Hepatic stellate cell (primary cell): Measurements from ENCODE around the gene LGALS9.

Source experiments
- DNase-seq: peaks from one replicate; pipeline ENCODE4 v3.0.0; 2011; ENCODE audit warnings: low spot score

Gene LGALS9

DNA sequence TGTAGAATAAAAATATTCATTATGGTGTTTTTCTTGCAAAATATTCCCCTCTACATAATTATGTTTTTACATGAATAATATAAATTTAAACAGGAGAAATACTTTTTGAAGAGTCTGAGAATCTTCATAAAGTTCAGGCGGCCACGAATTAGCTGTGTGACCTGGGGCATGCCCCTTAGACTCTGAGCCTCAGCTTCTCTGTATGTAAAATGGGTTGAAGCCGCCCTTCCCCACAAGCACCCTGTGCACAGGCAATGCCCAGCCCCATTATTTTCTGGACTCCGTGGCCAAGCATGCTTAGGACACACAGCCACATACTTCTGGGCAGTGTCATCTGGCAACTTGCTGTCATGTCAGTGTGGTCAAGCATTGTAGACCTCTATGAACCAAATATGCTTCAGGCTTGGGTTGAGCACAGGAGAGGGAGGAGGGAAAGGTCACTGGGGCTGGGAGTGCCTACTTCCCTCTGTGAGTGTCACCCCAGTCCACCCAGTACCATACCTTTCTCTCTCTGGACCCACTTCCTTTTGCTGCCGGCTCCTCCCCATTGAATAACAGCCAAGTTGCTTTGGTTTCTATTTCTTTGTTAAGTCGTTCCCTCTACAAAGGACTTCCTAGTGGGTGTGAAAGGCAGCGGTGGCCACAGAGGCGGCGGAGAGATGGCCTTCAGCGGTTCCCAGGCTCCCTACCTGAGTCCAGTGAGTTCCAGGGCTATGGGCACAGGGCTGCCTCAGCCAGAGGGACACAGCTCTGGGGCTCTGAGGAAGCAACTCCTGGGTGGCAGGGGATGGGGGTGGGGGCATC is at the start of gene LGALS9:
Gene LGALS9 (plus strand): TSS at position 582 of the 804 bp plus-strand sequence. CDS start 78 bp downstream, at position 660.
- DNase-seq: peak; percentile 48

DNA sequence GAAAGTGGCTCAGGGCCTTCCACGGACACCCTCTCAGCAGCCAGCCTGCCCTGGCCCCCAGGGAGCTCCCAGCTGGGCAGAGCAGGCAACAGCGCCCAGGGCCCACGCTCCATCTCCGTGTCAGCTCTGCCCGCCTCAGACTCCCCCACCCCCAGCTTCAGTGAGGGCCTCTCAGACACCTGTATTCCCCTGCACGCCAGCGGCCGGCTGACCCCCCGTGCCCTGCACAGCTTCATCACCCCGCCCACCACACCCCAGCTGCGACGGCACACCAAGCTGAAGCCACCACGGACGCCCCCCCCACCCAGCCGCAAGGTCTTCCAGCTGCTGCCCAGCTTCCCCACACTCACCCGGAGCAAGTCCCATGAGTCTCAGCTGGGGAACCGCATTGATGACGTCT is 48.3 kb upstream of the LGALS9 start:
- DNase-seq: no peak

DNA sequence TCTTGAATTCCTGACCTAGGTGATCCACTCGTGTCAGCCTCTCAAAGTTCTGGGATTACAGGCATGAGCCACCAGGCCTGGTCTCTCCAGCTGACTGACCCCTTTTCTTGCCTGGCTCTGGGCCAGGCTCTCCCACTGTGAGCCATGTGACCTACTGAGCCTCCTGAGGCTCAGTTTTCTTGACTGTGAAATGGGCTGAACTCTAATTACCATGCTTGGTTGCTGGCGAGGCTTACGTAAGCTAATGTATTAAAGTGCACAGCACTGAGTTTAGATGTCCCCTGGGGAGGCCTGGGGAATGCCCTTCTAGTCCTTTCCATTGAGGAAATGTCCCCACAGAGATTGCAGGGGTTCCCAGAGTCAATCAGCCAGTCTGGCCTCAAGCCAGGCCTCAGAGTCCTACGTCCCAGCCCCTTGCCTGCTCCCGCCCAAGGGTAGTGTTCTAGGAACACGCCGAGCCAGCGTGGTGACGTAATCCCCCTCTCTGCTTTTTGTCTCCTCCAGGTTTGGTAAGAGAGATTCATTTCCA is 45.8 kb upstream of the LGALS9 start:
- no peak for DNase-seq

DNA sequence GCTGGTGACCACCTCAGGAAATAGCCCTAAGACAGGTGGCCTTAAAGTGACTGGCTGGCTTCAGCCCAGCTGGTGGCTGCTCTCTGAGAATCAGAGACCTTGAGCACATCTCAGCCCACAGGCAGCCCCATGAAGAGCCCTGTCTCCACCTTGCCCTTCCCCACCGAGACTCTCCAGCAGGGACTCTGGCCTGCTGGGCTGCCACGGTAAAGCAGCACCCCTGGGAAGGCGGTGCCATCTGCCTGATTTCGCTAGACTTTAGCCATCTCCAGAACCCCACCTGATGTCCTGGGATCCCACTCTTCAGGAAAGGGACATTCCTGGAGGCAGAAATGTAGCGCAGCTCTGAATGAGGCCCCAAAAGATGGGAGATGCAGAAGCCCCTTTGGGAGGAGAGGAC is 45.2 kb upstream of the LGALS9 start:
- DNase-seq: no peak

DNA sequence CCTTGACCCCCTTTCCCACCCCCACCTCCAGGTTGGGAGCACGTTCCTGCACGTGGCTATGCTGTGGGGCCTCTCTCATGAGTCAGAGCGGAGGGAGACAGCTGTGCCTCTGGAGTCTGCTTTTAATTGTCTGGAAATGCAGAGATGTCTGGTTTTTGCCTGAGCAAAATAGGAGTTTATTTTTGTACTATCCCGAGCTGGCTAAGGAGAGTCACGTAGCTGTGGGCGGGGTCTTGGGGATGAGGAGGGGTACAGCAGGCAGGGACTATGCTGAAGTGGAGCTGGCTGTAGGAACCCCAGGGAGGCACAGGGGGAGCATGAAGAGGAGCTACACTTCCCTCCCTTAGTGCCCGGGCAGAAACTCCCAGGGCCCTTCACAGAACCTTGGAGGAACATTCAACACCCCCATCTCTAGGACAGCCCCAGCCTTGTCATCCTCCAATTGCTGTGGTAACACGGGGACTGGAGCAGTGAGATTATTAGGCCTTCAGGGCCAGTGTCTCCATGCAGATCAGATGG is 44.7 kb upstream of the LGALS9 start:
- DNase-seq: peak; percentile 84

DNA sequence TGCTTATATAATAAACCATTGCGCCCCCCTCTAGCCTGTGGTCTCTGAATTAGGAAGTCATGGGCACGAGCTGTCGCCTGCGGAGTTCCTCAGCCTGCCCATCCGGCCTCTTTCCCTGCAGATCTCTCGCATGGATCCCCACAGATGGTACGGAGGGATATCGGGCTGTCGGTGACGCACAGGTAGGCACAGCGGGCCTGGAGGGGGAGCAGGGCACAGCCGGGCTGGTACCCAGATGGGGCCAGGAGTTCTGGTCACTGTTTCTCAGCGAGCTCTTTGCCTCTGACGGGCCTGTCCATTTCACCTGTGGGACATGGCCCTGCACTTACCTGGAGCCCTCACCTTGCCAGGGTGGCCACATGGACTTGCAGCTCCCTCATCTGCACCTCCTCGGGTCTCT is 42.6 kb upstream of the LGALS9 start:
- DNase-seq: no peak

DNA sequence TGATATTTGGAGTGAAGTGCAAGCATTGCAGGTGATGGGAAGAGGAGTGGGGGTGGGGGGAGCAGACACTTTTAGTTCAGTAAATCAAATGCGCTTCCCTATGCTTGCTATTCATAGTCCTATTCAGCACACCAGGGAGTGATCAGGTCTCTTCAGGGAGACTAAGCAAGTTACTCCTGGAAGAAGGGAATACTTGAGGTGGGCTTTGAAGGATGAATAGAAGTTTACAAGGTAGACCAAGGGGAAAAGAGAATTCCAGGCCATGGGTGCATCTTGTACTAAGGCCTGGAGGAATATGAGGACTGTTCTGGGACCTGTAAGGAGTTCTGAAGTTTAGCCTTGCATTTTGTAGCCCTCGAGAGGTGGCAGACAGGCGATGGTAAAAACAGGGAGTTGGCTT is 40.1 kb upstream of the LGALS9 start:
- no peak for DNase-seq

DNA sequence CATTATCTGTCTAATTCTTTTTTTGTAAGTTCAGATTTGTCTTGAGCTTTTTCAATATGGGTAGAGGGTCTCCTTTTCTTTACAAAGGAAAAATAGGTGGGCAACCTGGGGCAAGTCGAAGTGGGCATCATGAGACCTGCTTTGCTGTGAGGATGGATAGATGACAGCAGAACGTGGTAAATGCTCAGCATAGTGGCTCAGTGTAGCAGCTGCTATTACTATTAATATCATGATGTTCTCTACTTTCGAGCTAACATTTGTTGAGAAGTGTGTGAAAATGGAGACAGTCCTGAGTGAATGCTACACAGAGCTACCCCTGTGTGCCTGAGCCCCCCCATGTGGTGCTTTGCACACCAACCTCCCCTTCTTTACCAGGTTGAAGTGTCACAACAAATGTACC is 39.0 kb upstream of the LGALS9 start:
- DNase-seq: no peak

DNA sequence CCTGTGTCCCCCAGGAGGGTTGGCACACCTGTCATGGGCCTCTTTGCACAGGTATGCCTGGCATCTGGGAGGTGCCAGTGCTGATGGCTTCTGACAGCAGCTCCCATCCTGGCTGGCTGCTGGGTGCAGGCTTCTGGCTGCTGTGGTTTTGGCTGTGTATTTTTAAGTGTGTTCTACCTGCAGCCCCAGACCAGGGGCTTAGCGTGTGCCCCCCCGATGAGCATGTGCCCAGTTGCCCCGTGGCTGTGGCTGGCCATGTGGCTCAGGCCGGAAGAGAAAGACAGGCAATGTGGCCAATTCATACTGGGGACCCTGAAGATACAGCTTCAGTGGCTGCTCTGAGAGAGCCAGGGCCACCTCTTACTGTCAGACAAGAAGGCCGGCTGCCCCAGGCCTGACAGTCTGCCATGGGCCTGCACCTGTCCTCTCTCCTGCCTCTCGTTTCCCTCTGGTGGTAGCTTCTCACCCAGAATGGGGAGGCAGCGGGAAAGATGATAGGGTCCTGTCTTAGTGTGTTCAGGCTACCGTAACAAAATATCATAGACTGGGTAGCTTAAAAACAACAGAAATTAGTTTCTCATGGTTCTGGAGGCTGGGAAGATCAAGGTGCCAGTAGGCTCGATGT is 37.6 kb upstream of the LGALS9 start:
- no peak for DNase-seq

DNA sequence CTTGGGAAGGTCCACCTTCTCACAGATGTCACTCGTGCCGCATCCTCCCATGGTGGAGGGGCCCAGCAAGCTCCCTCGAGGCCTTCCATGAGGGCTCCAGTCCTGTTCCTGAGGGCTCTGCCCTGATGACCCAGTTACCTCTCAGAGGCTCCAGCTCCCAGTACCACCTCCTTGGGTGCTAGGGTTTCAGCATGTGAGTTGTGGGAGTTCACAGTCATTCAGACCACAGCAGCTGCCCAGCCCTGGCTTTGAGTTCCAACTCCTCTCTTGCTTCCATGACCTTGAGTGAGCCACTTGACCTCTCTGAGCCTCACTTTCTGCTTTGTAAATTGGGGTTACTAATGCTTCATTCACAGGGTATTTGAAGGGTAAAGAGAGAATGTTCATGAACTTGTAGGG is 37.1 kb upstream of the LGALS9 start:
- DNase-seq: no peak

DNA sequence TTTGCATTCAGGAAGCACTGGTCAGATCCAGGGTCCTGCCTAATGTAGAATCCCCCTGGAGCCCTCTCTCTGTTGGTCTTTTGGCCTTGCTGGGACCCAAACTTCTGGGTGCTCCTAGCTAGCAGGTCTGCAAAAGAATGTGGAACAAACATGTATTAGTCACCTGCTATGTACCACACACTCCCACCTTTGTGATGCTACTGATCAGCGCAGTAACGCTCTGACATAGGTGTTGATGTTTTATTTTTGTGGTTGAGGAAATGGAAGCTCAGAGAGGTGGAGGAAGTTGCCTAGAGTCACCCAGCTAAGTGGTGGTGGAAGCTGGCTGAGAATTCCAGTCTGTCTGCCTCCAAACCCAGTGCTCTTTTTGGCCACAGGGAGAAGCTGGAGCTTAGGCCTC is 35.8 kb upstream of the LGALS9 start:
- DNase-seq: no peak

DNA sequence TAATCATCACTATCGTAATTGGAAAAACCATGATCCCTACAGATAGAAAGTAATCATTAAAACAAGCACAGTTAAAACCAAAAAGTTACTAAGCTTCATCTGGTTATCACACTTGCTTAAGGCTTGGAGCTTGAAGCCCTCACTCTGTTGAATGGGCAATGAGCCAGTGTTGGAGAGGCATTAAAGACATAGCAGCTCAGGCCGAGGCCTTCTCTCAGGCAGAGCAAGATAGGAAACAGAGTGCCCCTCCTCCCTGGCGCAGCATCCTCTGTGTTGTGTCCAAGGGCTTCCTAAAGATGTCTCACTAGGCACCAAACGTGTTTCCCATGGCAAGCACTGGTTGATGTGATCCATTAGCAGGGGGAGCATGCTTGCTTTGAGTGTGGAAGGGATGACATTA is 34.9 kb upstream of the LGALS9 start:
- no peak for DNase-seq

DNA sequence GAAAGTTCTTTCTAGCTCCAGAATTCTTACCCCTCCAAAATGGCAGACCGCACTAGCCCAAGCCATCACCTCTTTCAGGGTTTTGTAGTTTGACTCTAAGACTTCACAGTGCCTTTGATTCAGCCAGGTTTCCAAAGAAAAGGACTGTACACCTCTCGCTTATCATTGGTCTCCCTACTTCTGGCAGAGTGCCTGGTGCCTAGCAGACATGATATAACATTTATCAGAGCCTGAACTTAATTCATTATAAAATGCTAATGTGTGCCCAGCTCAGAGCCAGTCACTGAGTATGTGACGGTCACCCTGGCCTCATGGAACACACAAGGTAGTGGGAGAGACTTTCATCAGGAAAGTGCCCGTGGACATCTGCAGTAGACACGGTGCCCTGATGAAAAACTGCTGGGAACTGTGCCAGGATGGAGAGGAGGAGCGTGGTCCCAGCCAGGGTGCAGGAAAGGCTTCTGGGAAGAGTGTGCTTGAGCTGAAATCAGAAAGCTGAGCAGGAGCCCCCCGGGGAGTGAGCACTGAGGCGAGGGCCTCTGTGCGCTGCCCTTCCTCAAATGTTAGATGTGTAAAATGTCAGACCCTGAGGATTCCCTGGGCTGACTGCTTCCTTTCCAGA is 34.3 kb upstream of the LGALS9 start:
- DNase-seq: no peak

DNA sequence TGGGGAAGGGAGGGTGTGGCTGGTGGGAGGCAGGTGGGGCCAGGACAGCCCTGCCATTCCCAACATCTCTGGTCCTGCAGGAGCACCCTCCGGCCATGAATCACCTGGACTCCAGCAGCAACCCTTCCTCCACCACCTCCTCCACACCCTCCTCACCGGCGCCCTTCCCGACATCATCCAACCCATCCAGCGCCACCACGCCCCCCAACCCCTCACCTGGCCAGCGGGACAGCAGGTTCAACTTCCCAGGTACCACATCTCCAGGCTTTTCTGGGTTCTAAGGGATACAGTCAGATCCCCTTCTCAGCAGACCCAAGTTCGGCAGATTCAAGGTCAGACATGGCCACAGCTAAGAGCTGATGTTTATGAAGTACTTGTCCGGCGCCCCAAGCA is 33.8 kb upstream of the LGALS9 start:
- DNase-seq: no peak

DNA sequence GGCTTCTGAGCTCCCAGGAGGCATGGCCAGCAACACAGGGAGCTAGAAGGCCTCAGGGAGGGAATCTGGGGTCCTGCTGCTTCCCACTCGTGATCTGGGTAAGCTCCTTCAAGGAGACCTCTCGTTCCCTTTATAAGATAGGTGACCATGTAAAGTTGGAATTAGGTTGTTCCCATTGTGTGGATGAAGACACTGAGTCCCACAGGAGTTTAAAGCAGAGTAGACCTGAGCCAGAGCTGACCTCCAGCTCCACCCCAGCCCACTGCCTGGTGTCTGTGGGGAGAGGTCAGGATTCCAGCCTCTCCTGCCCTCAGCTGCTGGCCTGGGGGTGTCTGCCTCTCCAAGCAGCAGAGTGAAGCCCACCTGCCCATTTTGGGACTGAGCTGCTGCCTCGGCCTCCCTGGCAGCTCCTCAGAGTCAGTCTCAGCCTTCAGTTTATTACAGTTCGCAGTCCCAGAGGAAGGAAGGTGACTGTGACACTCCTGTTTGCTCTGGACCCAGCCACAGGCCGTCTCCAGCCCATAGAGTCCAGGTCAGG is 33.1 kb upstream of the LGALS9 start:
- no peak for DNase-seq

DNA sequence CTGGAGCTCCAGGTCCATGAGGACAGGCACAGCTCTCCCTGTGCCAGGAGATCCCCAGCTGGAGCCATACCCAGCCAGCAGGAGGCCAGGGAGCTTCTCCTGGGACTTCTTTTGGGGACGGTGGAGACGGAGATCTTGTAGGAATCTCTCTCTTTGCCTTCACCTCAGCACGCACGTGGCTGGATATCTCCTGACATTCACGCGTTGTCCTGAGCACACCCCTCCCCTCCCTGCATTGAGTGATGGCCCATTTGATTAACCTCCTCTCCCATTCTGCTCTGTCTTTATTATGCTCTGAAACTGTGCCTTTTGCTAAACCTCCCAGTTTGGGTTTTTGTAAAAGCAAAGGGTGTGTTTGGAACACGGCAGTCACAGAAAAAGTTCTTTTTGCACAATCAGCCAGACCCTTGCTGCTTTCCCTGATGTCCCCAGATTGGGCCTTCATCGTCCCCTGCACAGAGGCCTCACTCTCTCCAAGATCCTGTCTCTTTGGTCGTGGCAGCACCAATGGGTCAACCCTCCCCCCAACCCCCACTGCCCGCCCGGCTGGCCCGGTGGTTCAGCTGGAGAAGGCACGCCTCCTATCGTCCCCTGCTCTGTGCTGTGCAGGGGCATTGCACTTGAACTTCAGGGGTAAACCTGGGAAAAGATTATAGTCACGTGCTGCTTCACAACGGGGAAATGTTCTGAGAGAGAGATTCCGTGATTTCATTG is 32.5 kb upstream of the LGALS9 start:
- DNase-seq: no peak

DNA sequence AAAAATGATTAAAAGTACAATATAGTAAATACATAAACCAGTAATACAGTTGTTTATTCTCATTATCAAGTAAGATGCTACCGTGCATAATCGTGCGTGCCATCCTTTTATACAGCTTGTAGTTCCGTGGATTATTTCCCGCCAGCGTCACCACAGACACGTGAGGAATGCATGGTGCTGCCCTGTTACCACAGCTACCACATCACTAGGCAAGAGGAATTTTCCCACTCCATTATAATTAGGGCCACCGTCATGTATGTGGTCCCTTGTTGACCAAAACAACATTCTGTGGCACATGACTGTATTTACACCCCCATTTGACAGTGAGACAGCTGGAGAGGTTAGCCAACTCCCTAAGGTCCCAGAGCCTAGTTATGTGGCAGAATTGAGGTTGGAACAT is 30.5 kb upstream of the LGALS9 start:
- no peak for DNase-seq

DNA sequence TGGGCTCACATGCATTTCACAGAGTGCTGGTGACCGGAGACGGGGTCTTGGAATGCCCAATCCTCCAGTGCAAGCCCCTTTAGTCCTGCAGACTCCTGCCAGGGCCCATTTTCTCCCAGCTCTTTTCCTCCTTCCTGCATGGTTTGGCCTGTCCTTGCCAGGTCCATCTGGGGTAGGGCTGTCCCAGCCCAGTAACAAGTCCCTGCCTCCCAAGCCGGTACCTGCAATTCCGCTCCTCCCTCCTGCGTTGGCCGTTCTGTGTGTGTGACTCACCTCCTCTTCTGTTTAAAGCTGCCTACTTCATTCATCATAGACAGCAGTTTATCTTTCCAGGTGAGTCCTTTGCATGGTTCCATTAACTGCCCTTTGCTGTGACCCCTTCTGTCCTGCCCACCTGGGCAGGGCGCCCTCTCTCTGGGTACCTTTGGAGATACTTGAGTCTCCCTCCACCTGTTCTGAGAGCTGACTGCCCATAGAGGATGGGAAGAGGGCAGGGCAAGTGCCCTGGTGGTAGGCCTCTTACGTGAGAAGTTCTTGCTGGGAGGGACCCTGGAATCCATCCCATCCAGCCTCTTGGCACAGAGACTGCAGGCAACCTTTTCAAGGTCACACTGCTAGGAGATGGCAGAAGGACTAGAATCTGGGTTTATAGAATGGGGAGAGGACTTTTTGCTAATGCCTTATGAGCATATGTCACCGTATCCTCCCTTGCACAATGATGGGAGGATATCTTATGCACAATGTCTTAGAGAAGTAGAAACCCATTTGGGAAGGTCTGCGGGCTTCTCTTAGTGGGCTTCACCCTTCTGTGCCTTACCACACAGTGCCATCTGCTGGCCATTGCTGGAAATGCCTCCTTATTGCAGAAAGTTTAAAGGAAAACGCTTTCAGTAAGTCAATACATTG is 29.7 kb upstream of the LGALS9 start:
- DNase-seq: peak; percentile 84

DNA sequence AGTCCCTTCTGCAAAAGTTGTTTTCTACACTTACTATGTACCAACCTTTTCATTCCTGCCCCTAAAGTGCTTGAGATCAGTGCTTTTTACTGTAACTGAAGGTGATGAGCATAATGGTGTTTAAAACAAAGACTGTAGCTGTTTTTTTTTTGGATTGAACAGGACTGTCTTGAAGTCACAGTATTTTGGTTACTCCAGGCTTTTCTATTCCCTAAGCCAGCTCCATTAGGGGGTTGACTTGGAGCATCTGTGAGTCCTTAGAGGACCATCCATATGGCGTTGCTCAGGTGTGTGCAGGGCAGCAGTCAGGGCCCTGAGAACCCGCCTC is 29.0 kb upstream of the LGALS9 start:
- DNase-seq: no peak

DNA sequence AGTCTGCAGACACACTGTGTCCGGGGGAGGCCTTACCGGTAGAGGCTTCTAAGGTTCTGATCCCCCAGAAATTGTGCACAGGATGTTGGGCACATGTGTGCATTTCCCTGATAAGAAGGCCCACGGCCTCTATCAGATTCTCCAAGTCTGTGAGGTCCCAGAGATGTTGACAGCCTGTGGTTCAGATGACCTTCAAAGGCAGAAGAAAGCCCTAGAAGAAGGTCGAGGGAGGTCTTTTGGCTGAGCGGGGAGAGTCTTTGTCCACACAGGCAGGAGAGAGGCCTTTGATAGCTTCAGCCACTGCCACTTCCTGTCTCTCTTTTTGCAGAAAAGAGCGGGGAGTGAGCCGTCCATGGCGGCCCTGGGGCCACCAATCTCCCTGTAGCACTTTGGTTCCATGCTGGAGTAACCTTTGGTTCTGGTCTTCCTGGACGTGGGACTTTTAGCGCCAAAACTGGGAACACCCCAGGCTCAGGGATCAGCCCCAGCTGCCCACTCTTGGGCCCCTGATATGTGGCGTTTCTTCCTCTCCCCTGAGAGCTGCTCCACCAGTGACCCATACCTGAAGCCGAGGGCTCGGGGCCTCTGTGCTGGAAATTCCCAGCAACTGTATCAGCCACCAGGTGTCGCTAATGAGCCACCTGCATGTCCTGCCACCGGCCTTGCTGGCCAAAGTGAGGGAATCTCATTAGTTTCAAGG is 28.1 kb upstream of the LGALS9 start:
- peak; percentile 84 for DNase-seq

DNA sequence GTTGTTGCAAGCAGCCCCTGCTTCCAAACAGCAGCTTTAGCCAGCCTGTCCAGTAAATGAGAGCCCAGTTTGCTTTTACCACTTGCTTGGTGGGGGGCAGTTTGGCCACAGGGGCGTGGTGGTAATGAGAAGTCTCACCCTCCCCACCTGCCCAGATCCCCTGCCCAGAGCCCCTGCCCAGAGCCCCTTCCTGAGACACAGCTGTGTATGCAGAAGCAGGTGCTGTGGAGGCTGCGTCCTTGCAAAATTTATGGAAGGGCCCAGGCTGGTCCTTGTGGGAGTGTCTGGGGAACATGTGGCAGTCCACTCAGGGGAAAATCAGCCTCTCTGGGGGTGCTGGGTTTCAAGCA is 27.6 kb upstream of the LGALS9 start:
- DNase-seq: no peak
